Measurements from ENCODE around the gene TAF1L.

DNA sequence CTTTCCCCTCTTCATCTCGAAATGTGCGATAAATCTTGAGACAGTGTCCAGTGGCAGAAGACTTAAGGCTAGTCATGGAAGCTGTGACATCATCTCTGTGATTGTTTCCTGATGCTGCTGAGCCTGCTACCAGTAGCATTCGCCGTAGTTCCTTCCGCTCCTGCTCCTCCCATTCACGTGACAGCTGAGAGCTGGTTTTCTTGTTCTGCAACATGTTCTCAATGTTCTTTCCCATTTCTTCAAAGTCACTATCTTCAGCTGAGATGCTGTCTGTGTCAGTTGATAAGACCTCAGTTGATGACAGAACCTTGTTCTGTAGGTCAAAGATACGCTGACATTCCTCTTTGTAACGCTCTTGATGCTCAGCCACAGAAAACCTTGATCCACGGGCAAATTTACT, 3.5 kb downstream of the TAF1L start:
- TF ChIP-seq, protein P1, sequence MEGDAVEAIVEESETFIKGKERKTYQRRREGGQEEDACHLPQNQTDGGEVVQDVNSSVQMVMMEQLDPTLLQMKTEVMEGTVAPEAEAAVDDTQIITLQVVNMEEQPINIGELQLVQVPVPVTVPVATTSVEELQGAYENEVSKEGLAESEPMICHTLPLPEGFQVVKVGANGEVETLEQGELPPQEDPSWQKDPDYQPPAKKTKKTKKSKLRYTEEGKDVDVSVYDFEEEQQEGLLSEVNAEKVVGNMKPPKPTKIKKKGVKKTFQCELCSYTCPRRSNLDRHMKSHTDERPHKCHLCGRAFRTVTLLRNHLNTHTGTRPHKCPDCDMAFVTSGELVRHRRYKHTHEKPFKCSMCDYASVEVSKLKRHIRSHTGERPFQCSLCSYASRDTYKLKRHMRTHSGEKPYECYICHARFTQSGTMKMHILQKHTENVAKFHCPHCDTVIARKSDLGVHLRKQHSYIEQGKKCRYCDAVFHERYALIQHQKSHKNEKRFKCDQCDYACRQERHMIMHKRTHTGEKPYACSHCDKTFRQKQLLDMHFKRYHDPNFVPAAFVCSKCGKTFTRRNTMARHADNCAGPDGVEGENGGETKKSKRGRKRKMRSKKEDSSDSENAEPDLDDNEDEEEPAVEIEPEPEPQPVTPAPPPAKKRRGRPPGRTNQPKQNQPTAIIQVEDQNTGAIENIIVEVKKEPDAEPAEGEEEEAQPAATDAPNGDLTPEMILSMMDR (IDR thresholded peaks at IDR 0.05; ENCODE audit: low read depth, low read length, missing input control): no peak
- TF ChIP-seq TAF1 (conservative IDR thresholded peaks at IDR 0.05) (no peak), YY1 (IDR thresholded peaks at IDR 0.05) (no peak), SP1 (IDR thresholded peaks at IDR 0.05) (no peak)
- TF ChIP-seq, protein P2, sequence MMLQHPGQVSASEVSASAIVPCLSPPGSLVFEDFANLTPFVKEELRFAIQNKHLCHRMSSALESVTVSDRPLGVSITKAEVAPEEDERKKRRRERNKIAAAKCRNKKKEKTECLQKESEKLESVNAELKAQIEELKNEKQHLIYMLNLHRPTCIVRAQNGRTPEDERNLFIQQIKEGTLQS (IDR thresholded peaks at IDR 0.05): no peak
